ENCODE results near the gene POU2AF1. TPM values are rescaled to one million over a fixed set of nuclear protein-coding genes. Genes with fewer than 3 reads are reported as not detected.

The POU2AF1 gene
- total RNA-seq, 4 donors from 2014 or later, result under 0.01 to 2.9 (median 2.6) TPM; not detected in 1

DNA sequence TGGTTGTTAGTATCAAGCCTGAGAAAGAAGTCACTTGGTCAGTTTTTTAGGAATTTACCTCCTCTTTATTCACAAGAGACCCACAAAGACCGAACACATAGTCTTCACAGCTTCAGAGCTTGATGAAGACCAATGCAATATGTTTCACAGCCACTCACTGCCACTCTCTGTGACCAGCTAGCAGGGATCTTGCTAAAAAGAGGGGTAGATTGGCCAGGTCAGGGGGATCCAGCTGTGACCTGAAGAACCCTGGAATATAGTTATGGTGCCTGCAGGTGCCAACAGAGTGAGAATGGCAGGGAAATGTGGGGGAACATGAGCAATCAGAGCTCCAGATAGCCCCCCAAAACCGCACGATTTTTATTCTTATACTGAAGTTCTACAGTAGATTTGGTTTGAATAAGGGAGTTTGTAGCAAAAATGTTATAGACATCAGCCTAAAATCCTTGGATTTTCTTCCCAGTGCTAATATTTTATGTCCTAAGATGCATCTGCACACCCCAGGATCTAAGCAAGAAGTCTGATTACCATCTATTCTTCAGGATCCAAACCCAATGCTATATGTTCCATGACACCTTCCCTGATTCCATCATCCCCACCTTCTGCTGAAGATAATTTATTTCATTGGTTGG lies 8.7 kb downstream of the POU2AF1 start:
- intact Hi-C loops (cut with DNase I; ENCODE audit: low total_unique reads), result no loop called here
- TF ChIP-seq, protein P1, sequence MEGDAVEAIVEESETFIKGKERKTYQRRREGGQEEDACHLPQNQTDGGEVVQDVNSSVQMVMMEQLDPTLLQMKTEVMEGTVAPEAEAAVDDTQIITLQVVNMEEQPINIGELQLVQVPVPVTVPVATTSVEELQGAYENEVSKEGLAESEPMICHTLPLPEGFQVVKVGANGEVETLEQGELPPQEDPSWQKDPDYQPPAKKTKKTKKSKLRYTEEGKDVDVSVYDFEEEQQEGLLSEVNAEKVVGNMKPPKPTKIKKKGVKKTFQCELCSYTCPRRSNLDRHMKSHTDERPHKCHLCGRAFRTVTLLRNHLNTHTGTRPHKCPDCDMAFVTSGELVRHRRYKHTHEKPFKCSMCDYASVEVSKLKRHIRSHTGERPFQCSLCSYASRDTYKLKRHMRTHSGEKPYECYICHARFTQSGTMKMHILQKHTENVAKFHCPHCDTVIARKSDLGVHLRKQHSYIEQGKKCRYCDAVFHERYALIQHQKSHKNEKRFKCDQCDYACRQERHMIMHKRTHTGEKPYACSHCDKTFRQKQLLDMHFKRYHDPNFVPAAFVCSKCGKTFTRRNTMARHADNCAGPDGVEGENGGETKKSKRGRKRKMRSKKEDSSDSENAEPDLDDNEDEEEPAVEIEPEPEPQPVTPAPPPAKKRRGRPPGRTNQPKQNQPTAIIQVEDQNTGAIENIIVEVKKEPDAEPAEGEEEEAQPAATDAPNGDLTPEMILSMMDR (IDR thresholded peaks at IDR 0.05), result no peak
- no peak for TF ChIP-seq POLR2A (IDR thresholded peaks at IDR 0.05)
- H3K4me3 ChIP-seq, result no peak overlapping the region
- no peaks in the 10 kb centered on the region for H3K36me3 ChIP-seq
- no peak overlapping the region for H3K27ac ChIP-seq
- DNase-seq, result no peak
- no peaks in the 10 kb centered on the region for H3K27me3 ChIP-seq
- no peaks in the 10 kb centered on the region for H3K9me3 ChIP-seq
- H3K4me1 ChIP-seq, result no peaks in the 10 kb centered on the region

DNA sequence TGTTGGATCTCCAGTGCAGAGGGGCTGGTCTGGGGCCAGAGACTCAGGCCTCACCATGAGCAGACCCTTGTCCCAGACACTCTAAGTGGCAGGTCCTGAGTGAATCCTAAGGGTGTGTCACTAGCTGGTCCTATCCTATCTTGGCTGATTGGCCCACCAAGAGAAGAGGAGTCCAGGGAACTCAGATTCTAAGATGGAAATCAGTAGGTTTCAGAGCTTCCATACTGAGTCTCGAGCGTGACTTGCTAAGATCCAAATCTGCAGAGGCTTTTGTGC lies 10.9 kb downstream of the POU2AF1 start:
- H3K4me1 ChIP-seq, result no peaks in the 10 kb centered on the region
- no peak overlapping the region for H3K27ac ChIP-seq
- intact Hi-C loops (cut with DNase I; ENCODE audit: low total_unique reads), result no loop called here
- H3K9me3 ChIP-seq, result no peaks in the 10 kb centered on the region
- H3K36me3 ChIP-seq, result no peaks in the 10 kb centered on the region
- TF ChIP-seq POLR2A (IDR thresholded peaks at IDR 0.05), result no peak
- TF ChIP-seq, protein P1 (IDR thresholded peaks at IDR 0.05), result no peak
- no peaks in the 10 kb centered on the region for H3K27me3 ChIP-seq
- no peak overlapping the region for H3K4me3 ChIP-seq
- no peak for DNase-seq

DNA sequence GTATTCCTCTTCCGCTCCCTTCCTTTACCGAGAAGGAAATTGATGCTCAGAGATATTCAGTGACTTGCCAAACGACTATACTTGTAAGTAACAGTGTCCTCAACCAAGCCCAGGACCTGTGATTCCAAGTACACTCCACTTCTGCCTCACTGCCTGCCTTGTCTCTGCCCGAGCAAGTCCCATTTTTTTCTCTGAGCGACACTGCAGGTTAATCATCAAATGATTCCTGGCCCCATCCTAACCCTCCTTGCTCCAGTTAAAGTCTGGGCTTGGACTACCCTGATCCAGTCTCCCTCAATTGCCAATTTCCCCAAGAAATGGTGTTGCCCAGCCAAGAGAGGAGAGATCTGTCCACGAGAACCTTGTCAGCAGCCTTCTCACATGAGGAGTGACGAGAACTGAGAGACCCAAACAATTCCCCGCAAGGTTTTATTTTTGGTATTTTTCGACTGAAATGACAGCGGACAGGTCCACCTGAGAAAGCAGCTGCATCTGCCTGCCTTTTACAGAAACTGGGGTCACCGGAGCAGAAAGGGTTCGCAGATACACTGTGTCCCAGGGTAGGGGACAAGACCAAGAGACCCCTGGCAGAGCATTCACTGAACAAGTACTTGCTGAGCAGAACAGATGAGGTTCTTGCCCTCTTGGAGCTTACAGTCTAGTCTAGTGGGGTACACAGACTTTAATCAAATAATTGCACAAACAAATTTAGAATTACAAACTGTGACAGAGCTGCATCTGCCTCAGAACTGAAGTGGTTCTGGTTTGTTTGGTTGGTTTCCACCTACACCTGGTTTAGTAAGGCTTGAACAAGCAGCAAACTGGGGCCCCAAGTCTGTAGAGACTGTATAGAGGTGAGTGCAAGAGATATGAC lies 11.4 kb downstream of the POU2AF1 start:
- Histone ChIP-seq H3K27me3 (no peaks in the 10 kb centered on the region), H3K36me3 (no peaks in the 10 kb centered on the region), H3K4me1 (no peaks in the 10 kb centered on the region), H3K4me3 (no peak overlapping the region), H3K27ac (no peak overlapping the region), H3K9me3 (no peaks in the 10 kb centered on the region)
- TF ChIP-seq POLR2A (IDR thresholded peaks at IDR 0.05), result no peak
- TF ChIP-seq, protein P1 (IDR thresholded peaks at IDR 0.05), result no peak
- no peak for DNase-seq
- intact Hi-C loops (cut with DNase I; ENCODE audit: low total_unique reads), result no loop called here

DNA sequence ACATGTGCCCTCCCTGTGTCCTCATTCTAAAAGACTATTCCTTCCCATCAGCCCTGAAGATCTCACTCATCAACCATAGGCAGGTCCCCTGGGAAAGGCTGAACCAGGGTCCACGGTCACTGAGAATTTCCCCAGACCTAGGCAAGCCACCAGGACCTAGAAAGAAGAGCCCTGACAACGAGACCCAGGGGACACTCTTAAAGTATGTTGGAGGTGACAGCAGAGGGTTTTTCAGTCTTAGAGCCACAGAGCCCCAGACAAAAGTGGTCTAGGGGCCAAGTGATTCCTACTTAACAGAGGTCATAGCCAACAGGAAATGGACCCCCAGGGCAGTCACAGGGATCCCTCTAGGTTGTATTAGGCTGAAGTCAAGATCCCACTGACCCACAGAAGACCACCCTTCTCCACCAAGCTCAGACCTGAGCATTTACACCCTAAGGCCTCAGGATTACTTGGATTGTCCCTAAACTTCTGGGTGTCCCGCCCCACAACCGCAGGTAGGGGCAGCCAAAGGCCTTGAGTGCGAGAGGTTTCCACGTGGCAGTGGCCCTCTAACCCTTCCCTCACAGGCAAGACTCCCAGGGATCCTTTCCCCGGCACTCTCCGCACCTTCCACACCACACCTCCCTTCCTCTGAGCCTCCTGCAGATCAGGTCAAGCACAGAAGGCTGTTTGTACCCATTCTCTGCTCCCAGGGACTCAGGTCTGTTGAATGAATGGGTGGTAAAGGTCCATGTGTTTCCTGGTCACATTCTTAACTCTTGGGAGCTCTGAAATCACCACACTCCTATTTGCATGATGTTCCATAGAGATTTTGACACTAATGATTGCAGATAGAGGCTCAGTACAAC lies 12.3 kb downstream of the POU2AF1 start:
- intact Hi-C loops (cut with DNase I; ENCODE audit: low total_unique reads), result no loop called here
- Histone ChIP-seq H3K4me3 (no peak overlapping the region), H3K27ac (no peak overlapping the region), H3K36me3 (no peaks in the 10 kb centered on the region), H3K9me3 (no peaks in the 10 kb centered on the region), H3K4me1 (no peaks in the 10 kb centered on the region), H3K27me3 (no peaks in the 10 kb centered on the region)
- no peak for TF ChIP-seq POLR2A (IDR thresholded peaks at IDR 0.05)
- no peak for DNase-seq

DNA sequence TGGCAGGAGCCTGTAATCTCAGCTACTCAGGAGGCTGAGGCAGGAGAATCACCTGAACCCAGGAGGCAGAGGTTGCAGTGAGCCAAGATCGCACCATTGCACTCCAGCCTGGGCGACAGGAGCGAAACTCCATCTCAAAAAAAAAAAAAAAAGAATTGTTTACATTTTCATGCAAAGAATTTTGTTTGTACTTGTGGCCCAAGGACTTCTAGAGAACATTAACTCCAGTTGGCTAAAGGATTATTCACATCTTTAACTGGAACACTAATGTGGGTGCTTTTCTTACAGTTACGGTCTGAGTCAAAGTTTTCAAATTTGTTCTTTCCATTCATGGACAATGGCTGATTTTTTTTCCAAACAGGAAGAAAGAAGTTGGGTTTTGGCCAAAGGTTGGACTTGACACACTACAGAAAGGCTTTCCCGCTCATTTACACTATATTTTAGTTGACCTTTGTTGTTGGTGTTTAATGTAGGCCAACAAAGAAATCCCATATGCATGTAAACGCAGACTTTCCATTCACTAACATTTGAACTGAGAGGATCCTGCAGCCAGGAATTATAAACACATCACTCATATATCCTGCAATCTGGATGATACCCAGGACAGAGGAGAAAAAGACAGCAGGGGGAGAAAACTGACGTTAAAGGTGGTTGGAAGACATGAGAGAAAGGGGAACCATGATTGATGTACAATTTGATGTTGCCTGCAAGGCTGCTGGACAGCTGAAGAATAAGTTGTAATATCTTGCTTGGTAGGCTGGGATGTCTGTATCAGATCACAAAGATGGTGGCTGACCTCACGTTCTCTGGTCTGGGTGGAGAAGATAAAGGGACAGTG lies 13.1 kb downstream of the POU2AF1 start:
- no peak overlapping the region for H3K4me3 ChIP-seq
- DNase-seq, result no peak
- intact Hi-C loops (cut with DNase I; ENCODE audit: low total_unique reads), result no loop called here
- TF ChIP-seq, protein P1 (IDR thresholded peaks at IDR 0.05), result no peak
- TF ChIP-seq POLR2A (IDR thresholded peaks at IDR 0.05), result no peak
- no peak overlapping the region for H3K27ac ChIP-seq
- no peaks in the 10 kb centered on the region for H3K36me3 ChIP-seq
- no peaks in the 10 kb centered on the region for H3K9me3 ChIP-seq
- no peaks in the 10 kb centered on the region for H3K4me1 ChIP-seq
- H3K27me3 ChIP-seq, result no peaks in the 10 kb centered on the region
